K562 (cell line): ENCODE results near the gene PUM1. TPM values are rescaled to one million over a fixed set of nuclear protein-coding genes. Genes with fewer than 3 reads are reported as not detected.

Experiments
- CREB1 ChIP-seq, 2 experiments: sonication (generic) in 1 of 2; formaldehyde crosslinking in 1 of 2; IDR thresholded peaks; 2 replicates each; pipeline versions ENCODE4 v1.6.1 to v1.8.0; 2012 to 2022; ENCODE audit warnings: inconsistent platforms in 1 of 2, mild to moderate bottlenecking in 1 of 2, missing genetic modification reagents in 1 of 2, moderate library complexity in 1 of 2
- RBM39 ChIP-seq: fragments of 200-400 bp; formaldehyde crosslinking; optimal IDR thresholded peaks from 2 replicates; pipeline ENCODE3; 2018; ENCODE audit warnings: low read depth, low read length
- ZNF507 ChIP-seq: conservative IDR thresholded peaks from 2 replicates; pipeline ENCODE4 v1.6.1; 2017; ENCODE audit warnings: missing genetic modification characterization, missing compliant biosample characterization
- polyA plus RNA-seq, 8 experiments: library from polyadenylated mRNA; depleted of rRNA in 4 of 8; stranded (reverse) in 5 of 8; unstranded in 3 of 8; fragments of >200 nt; fragmentation: Nextera tagmentation in 2 of 8; fragmentation: Illumina TruSeq in 1 of 8; extraction: Ambion mirVana in 2 of 8; extraction: Trizol in 1 of 8; gene quantifications; 2 replicates each; pipeline versions ENCODE4 v1.2.1 to v1.2.3, GENCODE V29; 2011 to 2014; ENCODE audit warnings: inconsistent platforms in 1 of 8, missing spikeins in 1 of 8
- total RNA-seq, 7 experiments: library from RNA; depleted of rRNA in 6 of 7; stranded (reverse); fragments of >200 nt in 6 of 7; fragmentation: Illumina TruSeq in 2 of 7; extraction: Trizol in 2 of 7; gene quantifications; 2 replicates each; pipeline versions ENCODE4 v1.2.1 to v1.2.3, GENCODE V29; 2011 to 2021; ENCODE audit warnings: low replicate concordance in 1 of 7
- TF ChIP-seq, protein P1 (sequence below): IDR thresholded peaks from 3 replicates; pipeline ENCODE4 v1.6.1; 2011; ENCODE audit warnings: borderline replicate concordance, mild to moderate bottlenecking, moderate library complexity; ENCODE audit not compliant: insufficient read length; ENCODE audit errors: extremely low read depth
- TF ChIP-seq, protein P2 (sequence below), 3 experiments: fragments of 200-800 bp in 1 of 3; fragments of 250-450 bp in 1 of 3; fragments of 450-650 bp in 1 of 3; sonication (Bioruptor Pico) in 1 of 3; sonication (Bioruptor generic) in 1 of 3; formaldehyde crosslinking in 1 of 3; IDR thresholded peaks; 2 replicates each; pipeline versions ENCODE4 v1.6.1 to v1.8.0; 2016 to 2022; ENCODE audit warnings: mild to moderate bottlenecking in 2 of 3, missing genetic modification characterization in 2 of 3, missing compliant biosample characterization in 1 of 3, moderate library complexity in 1 of 3

PUM1 gene
- total and polyA plus RNA-seq, 9 of the 15 experiments (the other 6 are each of a cell fraction or from before 2014, with no cell fraction given), result 37.7 to 104 (median 55.7) TPM

DNA sequence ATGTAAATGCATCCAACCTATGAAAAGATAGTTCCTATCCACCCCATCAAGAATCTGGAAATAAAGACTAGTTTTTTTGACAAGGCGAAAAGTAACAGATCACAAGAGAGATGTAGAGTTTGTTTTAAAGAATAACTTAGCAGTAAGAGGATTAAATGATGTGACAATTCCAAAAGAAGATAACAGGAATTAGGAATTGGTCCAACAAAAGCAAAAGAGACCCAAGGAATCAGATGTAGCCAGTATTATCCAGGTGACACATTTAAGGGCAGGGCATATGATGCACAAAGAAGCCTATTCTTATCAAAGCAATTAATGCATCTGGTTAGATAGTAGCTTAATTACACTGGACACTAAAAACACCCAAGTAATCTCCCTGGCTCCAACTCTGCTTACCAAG, 53.8 kb downstream of the PUM1 start (continued):
- TF ChIP-seq, protein P1, sequence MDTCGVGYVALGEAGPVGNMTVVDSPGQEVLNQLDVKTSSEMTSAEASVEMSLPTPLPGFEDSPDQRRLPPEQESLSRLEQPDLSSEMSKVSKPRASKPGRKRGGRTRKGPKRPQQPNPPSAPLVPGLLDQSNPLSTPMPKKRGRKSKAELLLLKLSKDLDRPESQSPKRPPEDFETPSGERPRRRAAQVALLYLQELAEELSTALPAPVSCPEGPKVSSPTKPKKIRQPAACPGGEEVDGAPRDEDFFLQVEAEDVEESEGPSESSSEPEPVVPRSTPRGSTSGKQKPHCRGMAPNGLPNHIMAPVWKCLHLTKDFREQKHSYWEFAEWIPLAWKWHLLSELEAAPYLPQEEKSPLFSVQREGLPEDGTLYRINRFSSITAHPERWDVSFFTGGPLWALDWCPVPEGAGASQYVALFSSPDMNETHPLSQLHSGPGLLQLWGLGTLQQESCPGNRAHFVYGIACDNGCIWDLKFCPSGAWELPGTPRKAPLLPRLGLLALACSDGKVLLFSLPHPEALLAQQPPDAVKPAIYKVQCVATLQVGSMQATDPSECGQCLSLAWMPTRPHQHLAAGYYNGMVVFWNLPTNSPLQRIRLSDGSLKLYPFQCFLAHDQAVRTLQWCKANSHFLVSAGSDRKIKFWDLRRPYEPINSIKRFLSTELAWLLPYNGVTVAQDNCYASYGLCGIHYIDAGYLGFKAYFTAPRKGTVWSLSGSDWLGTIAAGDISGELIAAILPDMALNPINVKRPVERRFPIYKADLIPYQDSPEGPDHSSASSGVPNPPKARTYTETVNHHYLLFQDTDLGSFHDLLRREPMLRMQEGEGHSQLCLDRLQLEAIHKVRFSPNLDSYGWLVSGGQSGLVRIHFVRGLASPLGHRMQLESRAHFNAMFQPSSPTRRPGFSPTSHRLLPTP, result no peak
- TF ChIP-seq, protein P2, sequence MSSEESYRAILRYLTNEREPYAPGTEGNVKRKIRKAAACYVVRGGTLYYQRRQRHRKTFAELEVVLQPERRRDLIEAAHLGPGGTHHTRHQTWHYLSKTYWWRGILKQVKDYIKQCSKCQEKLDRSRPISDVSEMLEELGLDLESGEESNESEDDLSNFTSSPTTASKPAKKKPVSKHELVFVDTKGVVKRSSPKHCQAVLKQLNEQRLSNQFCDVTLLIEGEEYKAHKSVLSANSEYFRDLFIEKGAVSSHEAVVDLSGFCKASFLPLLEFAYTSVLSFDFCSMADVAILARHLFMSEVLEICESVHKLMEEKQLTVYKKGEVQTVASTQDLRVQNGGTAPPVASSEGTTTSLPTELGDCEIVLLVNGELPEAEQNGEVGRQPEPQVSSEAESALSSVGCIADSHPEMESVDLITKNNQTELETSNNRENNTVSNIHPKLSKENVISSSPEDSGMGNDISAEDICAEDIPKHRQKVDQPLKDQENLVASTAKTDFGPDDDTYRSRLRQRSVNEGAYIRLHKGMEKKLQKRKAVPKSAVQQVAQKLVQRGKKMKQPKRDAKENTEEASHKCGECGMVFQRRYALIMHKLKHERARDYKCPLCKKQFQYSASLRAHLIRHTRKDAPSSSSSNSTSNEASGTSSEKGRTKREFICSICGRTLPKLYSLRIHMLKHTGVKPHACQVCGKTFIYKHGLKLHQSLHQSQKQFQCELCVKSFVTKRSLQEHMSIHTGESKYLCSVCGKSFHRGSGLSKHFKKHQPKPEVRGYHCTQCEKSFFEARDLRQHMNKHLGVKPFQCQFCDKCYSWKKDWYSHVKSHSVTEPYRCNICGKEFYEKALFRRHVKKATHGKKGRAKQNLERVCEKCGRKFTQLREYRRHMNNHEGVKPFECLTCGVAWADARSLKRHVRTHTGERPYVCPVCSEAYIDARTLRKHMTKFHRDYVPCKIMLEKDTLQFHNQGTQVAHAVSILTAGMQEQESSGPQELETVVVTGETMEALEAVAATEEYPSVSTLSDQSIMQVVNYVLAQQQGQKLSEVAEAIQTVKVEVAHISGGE (CRISPR knock-in tag; IDR thresholded peaks at IDR 0.05), result no peak
- no peak for TF ChIP-seq CREB1 (IDR thresholded peaks at IDR 0.05)
- TF ChIP-seq CREB1 (CRISPR knock-in tag; IDR thresholded peaks at IDR 0.05), result no peak
- no peak for TF ChIP-seq RBM39
- TF ChIP-seq ZNF507, result no peak
